HEK293 (cell line): ENCODE results near the gene ARHGEF4.

Source experiments
- CTCF ChIP-seq: fragments of 450-650 bp; formaldehyde crosslinking; IDR thresholded peaks from 2 replicates; pipeline ENCODE4 v1.5.1; 2016; ENCODE audit warnings: missing biosample characterization, missing genetic modification characterization
- IKZF3 ChIP-seq: fragments of 450-650 bp; IDR thresholded peaks from 2 replicates; pipeline ENCODE4 v1.5.0; 2018; ENCODE audit warnings: missing biosample characterization, mild to moderate bottlenecking, missing genetic modification characterization, moderate library complexity
- TCF7L2 ChIP-seq: IDR thresholded peaks from 2 replicates; pipeline ENCODE4 v1.6.1; 2011; ENCODE audit warnings: low read depth, mild to moderate bottlenecking, inconsistent platforms, low read length, moderate library complexity, borderline replicate concordance
- ZFP3 ChIP-seq: fragments of 450-650 bp; formaldehyde crosslinking; IDR thresholded peaks from 2 replicates; pipeline ENCODE4 v1.5.1; 2016; ENCODE audit warnings: low read depth, missing biosample characterization, missing genetic modification characterization
- ZNF121 ChIP-seq: fragments of 450-650 bp; formaldehyde crosslinking; IDR thresholded peaks from 2 replicates; pipeline ENCODE4 v1.5.1; 2016; ENCODE audit warnings: missing biosample characterization, missing genetic modification characterization
- ZNF776 ChIP-seq: fragments of 450-650 bp; formaldehyde crosslinking; IDR thresholded peaks from 2 replicates; pipeline ENCODE4 v1.5.0; 2017; ENCODE audit warnings: missing biosample characterization, missing genetic modification characterization, borderline replicate concordance
- ZXDB ChIP-seq: fragments of 450-650 bp; formaldehyde crosslinking; IDR thresholded peaks from 2 replicates; pipeline ENCODE4 v1.5.1; 2016; ENCODE audit warnings: missing biosample characterization, missing genetic modification characterization

GRCh38 chr2:131058920-131059319 is 222.2 kb downstream of the ARHGEF4 start:
- no peak for TF ChIP-seq CTCF
- no peak for TF ChIP-seq ZNF121 (tag by site-specific recombination)
- TF ChIP-seq ZXDB (tag by site-specific recombination) = no peak
- no peak for TF ChIP-seq IKZF3 (tag by site-specific recombination)
- TF ChIP-seq ZFP3 = no peak
- no peak for TF ChIP-seq ZNF776 (tag by site-specific recombination)
- no peak for TF ChIP-seq TCF7L2
